ENCODE measurements around the gene XRCC4. TPM values are rescaled to one million over a fixed set of nuclear protein-coding genes. Genes with fewer than 3 reads are reported as not detected.

XRCC4 gene
- total RNA-seq, 1 donor from 2014 or later: 15.5 TPM

- Histone ChIP-seq H3K36me3 (ENCODE audit: insufficient read depth, low read length) (no peaks in the 10 kb centered on the region), H3K9me3 (ENCODE audit: insufficient read depth, low read depth, low read length) (no peaks in the 10 kb centered on the region), H3K27ac (ENCODE audit: low read depth, low read length) (no peak overlapping the region), H3K27me3 (ENCODE audit: insufficient read depth, low read length) (no peaks in the 10 kb centered on the region), H4K20me1 (ENCODE audit: insufficient read depth, low read length) (no peaks in the 10 kb centered on the region), H3K79me2 (ENCODE audit: insufficient read depth, low read length) (no peaks in the 10 kb centered on the region), H3K4me2 (ENCODE audit: low read length) (no peak overlapping the region), H2AFZ (ENCODE audit: low read depth, low read length) (no peak overlapping the region), H3K4me1 (ENCODE audit: insufficient read depth, low read length) (no peaks in the 10 kb centered on the region), H3K4me3 (ENCODE audit: insufficient read depth, low read depth, low read length) (no peak overlapping the region), H3K9ac (ENCODE audit: low read length) (no peak overlapping the region)
- H3K27me3 Mint-ChIP-seq (ENCODE audit: low read depth, unreplicated experiment): no peaks in the 10 kb centered on the region
- H3K36me3 Mint-ChIP-seq (ENCODE audit: low read depth, unreplicated experiment): no peaks in the 10 kb centered on the region
- TF ChIP-seq EZH2 (IDR thresholded peaks at IDR 0.05; ENCODE audit: insufficient read depth, low read length) (no peak), CTCF (IDR thresholded peaks at IDR 0.05; ENCODE audit: insufficient read depth, low read depth, low read length) (no peak)
- DNase-seq (ENCODE audit: low read depth) (peak; percentile 21), FAIRE-seq (no peak)
- no peaks in the 10 kb centered on the region for H3K9me3 Mint-ChIP-seq (ENCODE audit: unreplicated experiment)
- peak overlapping the region; percentile 42 for H3K27ac Mint-ChIP-seq (ENCODE audit: unreplicated experiment)
- H3K4me1 Mint-ChIP-seq (ENCODE audit: low read depth, unreplicated experiment): peaks cover 43% of the 10 kb centered on the region
- no peak overlapping the region for H3K4me3 Mint-ChIP-seq (ENCODE audit: unreplicated experiment)
These were observed 46.0 kb upstream of the XRCC4 start for GRCh38 chr5:83031381-83031780.

GRCh38 chr5:83034036-83034435, 43.3 kb upstream of the XRCC4 start:
- H3K9ac ChIP-seq (ENCODE audit: low read length): no peak overlapping the region
- H3K27ac ChIP-seq (ENCODE audit: low read depth, low read length): no peak overlapping the region
- Mint-ChIP-seq H3K4me1 (ENCODE audit: low read depth, unreplicated experiment) (peaks cover 34% of the 10 kb centered on the region), H3K9me3 (ENCODE audit: unreplicated experiment) (no peaks in the 10 kb centered on the region), H3K4me3 (ENCODE audit: unreplicated experiment) (no peak overlapping the region), H3K27ac (ENCODE audit: unreplicated experiment) (peak overlapping the region; percentile 12), H3K27me3 (ENCODE audit: low read depth, unreplicated experiment) (no peaks in the 10 kb centered on the region), H3K36me3 (ENCODE audit: low read depth, unreplicated experiment) (no peaks in the 10 kb centered on the region)
- H2AFZ ChIP-seq (ENCODE audit: low read depth, low read length): no peak overlapping the region
- H3K27me3 ChIP-seq (ENCODE audit: insufficient read depth, low read length): no peaks in the 10 kb centered on the region
- H3K9me3 ChIP-seq (ENCODE audit: insufficient read depth, low read depth, low read length): no peaks in the 10 kb centered on the region
- no peaks in the 10 kb centered on the region for H4K20me1 ChIP-seq (ENCODE audit: insufficient read depth, low read length)
- no peak for DNase-seq (ENCODE audit: low read depth)
- H3K4me3 ChIP-seq (ENCODE audit: insufficient read depth, low read depth, low read length): no peak overlapping the region
- TF ChIP-seq EZH2 (IDR thresholded peaks at IDR 0.05; ENCODE audit: insufficient read depth, low read length) (no peak), CTCF (IDR thresholded peaks at IDR 0.05; ENCODE audit: insufficient read depth, low read depth, low read length) (no peak)
- no peaks in the 10 kb centered on the region for H3K4me1 ChIP-seq (ENCODE audit: insufficient read depth, low read length)
- no peaks in the 10 kb centered on the region for H3K79me2 ChIP-seq (ENCODE audit: insufficient read depth, low read length)
- H3K4me2 ChIP-seq (ENCODE audit: low read length): no peak overlapping the region
- H3K36me3 ChIP-seq (ENCODE audit: insufficient read depth, low read length): no peaks in the 10 kb centered on the region
- FAIRE-seq: no peak

- Histone ChIP-seq H3K27me3 (ENCODE audit: insufficient read depth, low read length) (no peaks in the 10 kb centered on the region), H2AFZ (ENCODE audit: low read depth, low read length) (no peak overlapping the region), H3K9ac (ENCODE audit: low read length) (no peak overlapping the region), H3K36me3 (ENCODE audit: insufficient read depth, low read length) (no peaks in the 10 kb centered on the region), H3K79me2 (ENCODE audit: insufficient read depth, low read length) (no peaks in the 10 kb centered on the region), H3K4me2 (ENCODE audit: low read length) (no peak overlapping the region), H3K4me1 (ENCODE audit: insufficient read depth, low read length) (no peaks in the 10 kb centered on the region), H3K9me3 (ENCODE audit: insufficient read depth, low read depth, low read length) (no peaks in the 10 kb centered on the region), H4K20me1 (ENCODE audit: insufficient read depth, low read length) (no peaks in the 10 kb centered on the region), H3K4me3 (ENCODE audit: insufficient read depth, low read depth, low read length) (no peak overlapping the region), H3K27ac (ENCODE audit: low read depth, low read length) (no peak overlapping the region)
- Mint-ChIP-seq H3K4me3 (ENCODE audit: unreplicated experiment) (no peak overlapping the region), H3K9me3 (ENCODE audit: unreplicated experiment) (no peaks in the 10 kb centered on the region), H3K36me3 (ENCODE audit: low read depth, unreplicated experiment) (no peaks in the 10 kb centered on the region), H3K27ac (ENCODE audit: unreplicated experiment) (peak overlapping the region; percentile 12), H3K4me1 (ENCODE audit: low read depth, unreplicated experiment) (peaks cover 33% of the 10 kb centered on the region), H3K27me3 (ENCODE audit: low read depth, unreplicated experiment) (no peaks in the 10 kb centered on the region)
- no peak for DNase-seq (ENCODE audit: low read depth)
- FAIRE-seq: no peak
- TF ChIP-seq EZH2 (IDR thresholded peaks at IDR 0.05; ENCODE audit: insufficient read depth, low read length) (no peak), CTCF (IDR thresholded peaks at IDR 0.05; ENCODE audit: insufficient read depth, low read depth, low read length) (no peak)
These were observed 42.7 kb upstream of the XRCC4 start for GRCh38 chr5:83034528-83035207.

Data from astrocyte (in vitro differentiated cells and primary cell).